Stomach (tissue), 9 donors: ENCODE data around the gene SEL1L2. TPM values are rescaled to one million over a fixed set of nuclear protein-coding genes. Genes with fewer than 3 reads are reported as not detected.

Experiments used
- DNase-seq, 2 donors: peaks; one replicate each; pipeline versions ENCODE4 v3.0.0 to v3.0.0-alpha.2; 2013 to 2019
- H3K27ac ChIP-seq, 5 donors: fragments of 200-600 bp in 4 of 5; sonication (generic) in 4 of 5; one replicate each; pipeline ENCODE4 v1.5.1; 2013 to 2019; ENCODE audit warnings: mild to moderate bottlenecking in 1 of 5, moderate library complexity in 1 of 5
- H3K27me3 ChIP-seq, 3 donors: fragments of 200-600 bp; sonication (generic); one replicate each; pipeline ENCODE4 v1.5.1; 2017 to 2019; ENCODE audit warnings: mixed run types in 1 of 3
- H3K36me3 ChIP-seq, 4 donors: fragments of 200-600 bp; sonication (generic); 1 replicate in 3 of 4; 2 replicates in 1 of 4; pipeline ENCODE4 v1.5.1; 2016 to 2019
- H3K4me1 ChIP-seq, 4 donors: fragments of 200-600 bp; sonication (generic); one replicate each; pipeline ENCODE4 v1.5.1; 2016 to 2019
- H3K4me3 ChIP-seq, 4 donors: fragments of 200-600 bp; sonication (generic) in 3 of 4; one replicate each; pipeline ENCODE4 v1.5.1; 2016 to 2019; ENCODE audit warnings: mild to moderate bottlenecking in 1 of 4
- H3K9me3 ChIP-seq, 4 donors: fragments of 200-600 bp; sonication (generic); one replicate each; pipeline ENCODE4 v1.5.1; 2016 to 2019
- CTCF ChIP-seq, 7 experiments: fragments of 450-650 bp in 4 of 7; fragments of 200-600 bp in 3 of 7; sonication (generic) in 3 of 7; IDR thresholded peaks; one replicate each; pipeline ENCODE4 v1.5.1; 2016 to 2019; ENCODE audit warnings: antibody characterized with exemption in 7 of 7, control low read depth in 2 of 7, mild to moderate bottlenecking in 1 of 7
- EP300 ChIP-seq: sonication (generic); formaldehyde crosslinking; IDR thresholded peaks from one replicate; pipeline ENCODE4 v1.6.1; 2017; ENCODE audit warnings: antibody characterized with exemption
- POLR2A ChIP-seq, 4 donors: fragments of 450-650 bp; IDR thresholded peaks; one replicate each; pipeline ENCODE4 v1.6.1; 2016; ENCODE audit warnings: antibody characterized with exemption in 4 of 4, control low read depth in 2 of 4, mild to moderate bottlenecking in 1 of 4, moderate library complexity in 1 of 4
- POLR2AphosphoS5 ChIP-seq, 3 donors: sonication (generic); formaldehyde crosslinking; IDR thresholded peaks; one replicate each; pipeline ENCODE4 v1.6.1; 2016; ENCODE audit warnings: antibody characterized with exemption in 3 of 3
- WGBS, 5 donors: extraction: QIAGEN DNeasy Blood & Tissue Kit in 3 of 5; methylation state at CpG; one replicate each; pipeline versions ENCODE4 v1.1.5 to v1.1.7; 2013 to 2018; 5-methylcytosine and 5-hydroxymethylcytosine counted together
- intact Hi-C: fragments of 100-400 bp; cut with DNase I; formaldehyde crosslinking; loops from one replicate; pipeline ENCODE4 v1.15.1; 2023; ENCODE audit warnings: low total_unique reads
- polyA plus RNA-seq, 3 donors: library from polyadenylated mRNA; stranded (reverse); fragments of 200-250 nt; gene quantifications; one replicate each; pipeline ENCODE4 v1.2.3, GENCODE V29; 2013
- total RNA-seq, 5 donors: library from RNA; depleted of rRNA; stranded (reverse); fragments of >200 nt; gene quantifications; one replicate each; pipeline versions ENCODE4 v1.1.0 to v1.2.3, GENCODE V29; 2014 to 2016
- donor health status: healthy with polysubstance abuse.
- donor health status: Bipolar disorder and iron deficiency.
- donor health status: healthy.

SEL1L2 gene
- total and polyA plus RNA-seq, 8 donors, result 2.2 TPM; not detected in 7

GRCh38 chr20:13821876-13822275 is 168.5 kb downstream of the SEL1L2 start:
- H3K9me3 ChIP-seq, result no peaks in the 10 kb centered on the region
- peaks cover 0 to 6% (median 0%) of the 10 kb centered on the region in 4 donors for H3K4me1 ChIP-seq
- H3K27ac ChIP-seq, result no peak overlapping the region
- intact Hi-C loops, result no loop called here
- no peaks in the 10 kb centered on the region for H3K27me3 ChIP-seq
- no peak for DNase-seq
- peaks cover 10 to 19% (median 18%) of the 10 kb centered on the region in 4 donors for H3K36me3 ChIP-seq
- TF ChIP-seq EP300 (no peak), CTCF (IDR thresholded peaks at IDR 0.05) (no peak), POLR2AphosphoS5 (IDR thresholded peaks at IDR 0.05) (no peak), POLR2A (IDR thresholded peaks at IDR 0.05) (no peak)
- H3K4me3 ChIP-seq, result no peak overlapping the region
- 81 to 89% (median 86%) methylated on average over 7 of the region's 7 CpGs for WGBS, 5 donors

- no peaks in the 10 kb centered on the region for H3K9me3 ChIP-seq
- H3K27me3 ChIP-seq, result no peaks in the 10 kb centered on the region
- H3K27ac ChIP-seq, result peak overlapping the region in 1 of 5 donors; percentile 18
- H3K4me1 ChIP-seq, result peaks cover 0 to 6% (median 0%) of the 10 kb centered on the region in 4 donors
- peak; percentile 29 to 81 for DNase-seq
- H3K4me3 ChIP-seq, result no peak overlapping the region
- WGBS, 5 donors, result 29 to 36% (median 29%) methylated on average over 5 of the region's 5 CpGs
- H3K36me3 ChIP-seq, result peaks cover 20 to 35% (median 34%) of the 10 kb centered on the region in 4 donors
- TF ChIP-seq CTCF (IDR thresholded peaks at IDR 0.05), result peak in 5 of 7 experiments; percentile 39 to 74 (median 69)
- TF ChIP-seq POLR2AphosphoS5 (IDR thresholded peaks at IDR 0.05), result no peak
- intact Hi-C loops, result no loop called here
These were observed 170.3 kb downstream of the SEL1L2 start for GRCh38 chr20:13819885-13820645.

GRCh38 chr20:13817342-13817741 is 173.1 kb downstream of the SEL1L2 start:
- no peaks in the 10 kb centered on the region for H3K27me3 ChIP-seq
- peaks cover 43 to 63% (median 61%) of the 10 kb centered on the region in 4 donors for H3K36me3 ChIP-seq
- H3K9me3 ChIP-seq, result no peaks in the 10 kb centered on the region
- peaks cover 0 to 6% (median 0%) of the 10 kb centered on the region in 4 donors for H3K4me1 ChIP-seq
- H3K4me3 ChIP-seq, result no peak overlapping the region
- intact Hi-C loops, result no loop called here
- no peak for DNase-seq
- H3K27ac ChIP-seq, result no peak overlapping the region
- TF ChIP-seq CTCF (IDR thresholded peaks at IDR 0.05) (no peak), EP300 (no peak), POLR2AphosphoS5 (IDR thresholded peaks at IDR 0.05) (no peak), POLR2A (IDR thresholded peaks at IDR 0.05) (no peak)

GRCh38 chr20:13816757-13817156 is 173.7 kb downstream of the SEL1L2 start:
- H3K27ac ChIP-seq, result peak overlapping the region in 1 of 5 donors; percentile 31
- peaks cover 47 to 69% (median 67%) of the 10 kb centered on the region in 4 donors for H3K36me3 ChIP-seq
- H3K4me3 ChIP-seq, result no peak overlapping the region
- intact Hi-C loops, result no loop called here
- H3K9me3 ChIP-seq, result no peaks in the 10 kb centered on the region
- H3K4me1 ChIP-seq, result peaks cover 0 to 6% (median 0%) of the 10 kb centered on the region in 4 donors
- WGBS, 5 donors, result 53 to 74% (median 68%) methylated on average over 3 of the region's 3 CpGs
- TF ChIP-seq POLR2A (IDR thresholded peaks at IDR 0.05) (no peak), POLR2AphosphoS5 (IDR thresholded peaks at IDR 0.05) (no peak), EP300 (no peak), CTCF (IDR thresholded peaks at IDR 0.05) (no peak)
- no peaks in the 10 kb centered on the region for H3K27me3 ChIP-seq
- no peak for DNase-seq
